Ecto neural progenitor cell (in vitro differentiated cells): ENCODE results near the gene RAMACL.

ENCODE experiments used
- DNase-seq: peaks from one replicate; pipeline ENCODE4 v3.0.0-alpha.2; 2018; ENCODE audit warnings: low spot score

Gene RAMACL

GRCh38 chr6:166573511-166574216 is 12.8 kb downstream of the RAMACL start:
- no peak for DNase-seq

GRCh38 chr6:166572370-166573261 is 13.9 kb downstream of the RAMACL start:
- no peak for DNase-seq

- DNase-seq: peak; percentile 34
These were observed 15.4 kb downstream of the RAMACL start for GRCh38 chr6:166570929-166571713.

- no peak for DNase-seq
These were observed 17.3 kb downstream of the RAMACL start for GRCh38 chr6:166569206-166569605.

- no peak for DNase-seq
These were observed 18.7 kb downstream of the RAMACL start for GRCh38 chr6:166567813-166568212.

- no peak for DNase-seq
These were observed 19.4 kb downstream of the RAMACL start for GRCh38 chr6:166567107-166567506.

GRCh38 chr6:166566026-166567011 is 20.2 kb downstream of the RAMACL start:
- no peak for DNase-seq

- no peak for DNase-seq
These were observed 21.2 kb downstream of the RAMACL start for GRCh38 chr6:166565084-166565967.

GRCh38 chr6:166563805-166564204 is 22.7 kb downstream of the RAMACL start:
- no peak for DNase-seq

GRCh38 chr6:166563200-166563599 is 23.3 kb downstream of the RAMACL start:
- no peak for DNase-seq

- no peak for DNase-seq
These were observed 23.8 kb downstream of the RAMACL start for GRCh38 chr6:166562726-166563125.

GRCh38 chr6:166561771-166562359 is 24.6 kb downstream of the RAMACL start:
- no peak for DNase-seq

GRCh38 chr6:166560222-166560621 is 26.3 kb downstream of the RAMACL start:
- DNase-seq: no peak

GRCh38 chr6:166559662-166560061 is 26.8 kb downstream of the RAMACL start:
- DNase-seq: no peak

GRCh38 chr6:166559211-166559610 is 27.3 kb downstream of the RAMACL start:
- no peak for DNase-seq

- DNase-seq: no peak
These were observed 28.1 kb downstream of the RAMACL start for GRCh38 chr6:166558156-166559005.

GRCh38 chr6:166556863-166557322 is 29.6 kb downstream of the RAMACL start:
- no peak for DNase-seq

GRCh38 chr6:166556336-166556735 is 30.1 kb downstream of the RAMACL start:
- no peak for DNase-seq

GRCh38 chr6:166555086-166555485 is 31.4 kb downstream of the RAMACL start:
- DNase-seq: no peak
